HepG2 (cell line): ENCODE results near the gene APC2. TPM values are rescaled to one million over a fixed set of nuclear protein-coding genes. Genes with fewer than 3 reads are reported as not detected.
A peak's percentile ranks its signal among the peaks of the same experiment; 100 is the strongest.

Experiments
- CEBPG ChIP-seq: IDR thresholded peaks from 2 replicates; pipeline ENCODE4 v1.6.1; 2016
- CENPX ChIP-seq: sonication (generic); formaldehyde crosslinking; IDR thresholded peaks from 2 replicates; pipeline ENCODE4 v1.9.0; 2021; ENCODE audit warnings: mild to moderate bottlenecking, missing genetic modification reagents, moderate library complexity
- DPF2 ChIP-seq: sonication (generic); formaldehyde crosslinking; IDR thresholded peaks from 2 replicates; pipeline ENCODE4 v1.4.0; 2020; ENCODE audit warnings: mild to moderate bottlenecking, low read depth, missing genetic modification reagents, borderline replicate concordance
- GATAD1 ChIP-seq: IDR thresholded peaks from 2 replicates; pipeline ENCODE4 v1.6.1; 2016; ENCODE audit warnings: missing genetic modification reagents, missing compliant biosample characterization
- HDAC2 ChIP-seq: sonication (generic); formaldehyde crosslinking; IDR thresholded peaks from 2 replicates; pipeline ENCODE4 v1.4.0; 2020; ENCODE audit warnings: missing genetic modification reagents
- JUN ChIP-seq: sonication (generic); formaldehyde crosslinking; IDR thresholded peaks from 2 replicates; pipeline ENCODE4 v1.4.0; 2020; ENCODE audit warnings: mild to moderate bottlenecking, missing genetic modification reagents
- MBD4 ChIP-seq: IDR thresholded peaks from 2 replicates; pipeline ENCODE4 v1.6.1; 2012; ENCODE audit warnings: low read length, inconsistent platforms, borderline replicate concordance
- NCOA1 ChIP-seq: sonication (generic); formaldehyde crosslinking; IDR thresholded peaks from 2 replicates; pipeline ENCODE4 v1.9.0; 2021; ENCODE audit warnings: missing genetic modification reagents
- RFXANK ChIP-seq: IDR thresholded peaks from 2 replicates; pipeline ENCODE4 v1.6.1; 2016
- SMAD9 ChIP-seq: sonication (generic); formaldehyde crosslinking; IDR thresholded peaks from 2 replicates; pipeline ENCODE4 v1.5.1; 2020; ENCODE audit warnings: mild to moderate bottlenecking, missing genetic modification reagents
- THAP11 ChIP-seq: IDR thresholded peaks from 2 replicates; pipeline ENCODE4 v1.6.1; 2016; ENCODE audit warnings: missing biosample characterization, missing genetic modification reagents
- ZNF841 ChIP-seq: sonication (generic); formaldehyde crosslinking; IDR thresholded peaks from 2 replicates; pipeline ENCODE4 v1.8.1; 2023; ENCODE audit warnings: missing genetic modification reagents, borderline replicate concordance
- polyA plus RNA-seq, 8 experiments: library from polyadenylated mRNA; depleted of rRNA in 3 of 8; stranded (reverse) in 7 of 8; unstranded in 1 of 8; fragments of >200 nt; fragmentation: Illumina TruSeq in 4 of 8; extraction: Trizol in 4 of 8; gene quantifications; 2 replicates each; pipeline versions ENCODE4 v1.2.1 to v1.2.3, GENCODE V29; 2011 to 2016; ENCODE audit warnings: low read depth in 4 of 8, missing spikeins in 1 of 8, mixed read lengths in 1 of 8; ENCODE audit not compliant: insufficient read depth in 1 of 8
- total RNA-seq, 5 experiments: library from RNA; depleted of rRNA; stranded (reverse); fragments of >200 nt; fragmentation: Illumina TruSeq; extraction: Trizol; gene quantifications; 2 replicates each; pipeline ENCODE4 v1.2.3, GENCODE V29; 2016; ENCODE audit warnings: low read depth in 1 of 5
- TF ChIP-seq, protein P1 (sequence below): IDR thresholded peaks from 2 replicates; pipeline ENCODE4 v1.6.1; 2012; ENCODE audit warnings: low read length, improper control_type of control experiment
- TF ChIP-seq, protein P2 (sequence below): sonication (generic); formaldehyde crosslinking; IDR thresholded peaks from 2 replicates; pipeline ENCODE4 v1.4.0; 2020; ENCODE audit warnings: mild to moderate bottlenecking, missing genetic modification reagents
- TF ChIP-seq, protein P3 (sequence below): sonication (generic); formaldehyde crosslinking; IDR thresholded peaks from 2 replicates; pipeline ENCODE4 v1.5.1; 2020; ENCODE audit warnings: mild to moderate bottlenecking, missing genetic modification reagents, moderate library complexity
- TF ChIP-seq, protein P4 (sequence below): sonication (generic); formaldehyde crosslinking; IDR thresholded peaks from 2 replicates; pipeline ENCODE4 v1.4.0; 2020; ENCODE audit warnings: missing genetic modification reagents, borderline replicate concordance

The APC2 gene
- total and polyA plus RNA-seq, 2 of the 13 experiments (the other 11 are each of a cell fraction or from before 2014, with no cell fraction given) = 0.08 to 0.22 TPM

DNA sequence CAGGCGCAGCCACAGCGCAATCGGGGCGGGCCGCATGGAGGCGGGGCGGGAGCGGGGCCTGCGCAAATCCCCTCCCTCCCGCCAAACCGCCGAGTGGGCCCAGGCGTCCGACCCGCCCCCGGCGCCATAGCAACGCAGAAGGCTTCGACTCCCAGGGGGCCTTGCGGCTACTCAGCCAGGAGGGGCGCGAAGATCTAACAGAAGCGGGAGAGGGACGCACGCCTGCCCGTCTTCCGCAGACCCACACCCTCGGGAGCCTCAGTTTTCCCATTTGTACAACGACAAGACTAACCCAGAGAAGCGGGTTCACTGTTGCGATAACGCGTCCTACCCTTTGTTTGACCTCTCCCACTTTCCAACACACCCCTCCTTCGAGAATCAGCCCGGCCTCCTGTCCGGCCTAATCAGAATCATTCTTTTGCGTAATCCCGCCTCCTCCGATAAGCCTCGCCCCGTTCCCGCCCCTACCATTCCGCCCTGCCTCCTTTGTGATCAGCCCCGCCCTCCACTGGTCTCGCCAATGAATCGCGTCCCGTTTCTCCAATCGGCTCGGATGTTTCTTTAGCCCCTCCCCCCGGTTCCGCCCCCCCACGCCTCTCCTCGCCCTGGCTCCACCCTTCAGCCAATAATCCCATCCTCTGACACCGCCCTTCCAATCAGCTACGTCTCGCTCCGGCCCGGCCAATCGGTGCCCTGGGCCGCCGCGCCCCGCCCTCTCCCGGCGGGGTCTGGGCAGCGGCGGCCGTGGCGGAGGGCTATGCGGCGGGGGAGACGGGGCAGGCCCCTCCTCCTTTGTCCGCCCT, 40.6 kb downstream of the APC2 start, which contains the start of gene PCSK4 (continued):
- TF ChIP-seq, protein P1, sequence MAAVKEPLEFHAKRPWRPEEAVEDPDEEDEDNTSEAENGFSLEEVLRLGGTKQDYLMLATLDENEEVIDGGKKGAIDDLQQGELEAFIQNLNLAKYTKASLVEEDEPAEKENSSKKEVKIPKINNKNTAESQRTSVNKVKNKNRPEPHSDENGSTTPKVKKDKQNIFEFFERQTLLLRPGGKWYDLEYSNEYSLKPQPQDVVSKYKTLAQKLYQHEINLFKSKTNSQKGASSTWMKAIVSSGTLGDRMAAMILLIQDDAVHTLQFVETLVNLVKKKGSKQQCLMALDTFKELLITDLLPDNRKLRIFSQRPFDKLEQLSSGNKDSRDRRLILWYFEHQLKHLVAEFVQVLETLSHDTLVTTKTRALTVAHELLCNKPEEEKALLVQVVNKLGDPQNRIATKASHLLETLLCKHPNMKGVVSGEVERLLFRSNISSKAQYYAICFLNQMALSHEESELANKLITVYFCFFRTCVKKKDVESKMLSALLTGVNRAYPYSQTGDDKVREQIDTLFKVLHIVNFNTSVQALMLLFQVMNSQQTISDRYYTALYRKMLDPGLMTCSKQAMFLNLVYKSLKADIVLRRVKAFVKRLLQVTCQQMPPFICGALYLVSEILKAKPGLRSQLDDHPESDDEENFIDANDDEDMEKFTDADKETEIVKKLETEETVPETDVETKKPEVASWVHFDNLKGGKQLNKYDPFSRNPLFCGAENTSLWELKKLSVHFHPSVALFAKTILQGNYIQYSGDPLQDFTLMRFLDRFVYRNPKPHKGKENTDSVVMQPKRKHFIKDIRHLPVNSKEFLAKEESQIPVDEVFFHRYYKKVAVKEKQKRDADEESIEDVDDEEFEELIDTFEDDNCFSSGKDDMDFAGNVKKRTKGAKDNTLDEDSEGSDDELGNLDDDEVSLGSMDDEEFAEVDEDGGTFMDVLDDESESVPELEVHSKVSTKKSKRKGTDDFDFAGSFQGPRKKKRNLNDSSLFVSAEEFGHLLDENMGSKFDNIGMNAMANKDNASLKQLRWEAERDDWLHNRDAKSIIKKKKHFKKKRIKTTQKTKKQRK = no peak
- no peak for TF ChIP-seq NCOA1 (CRISPR knock-in tag)
- TF ChIP-seq CEBPG (CRISPR knock-in tag) = peak; percentile 83
- TF ChIP-seq, protein P2, sequence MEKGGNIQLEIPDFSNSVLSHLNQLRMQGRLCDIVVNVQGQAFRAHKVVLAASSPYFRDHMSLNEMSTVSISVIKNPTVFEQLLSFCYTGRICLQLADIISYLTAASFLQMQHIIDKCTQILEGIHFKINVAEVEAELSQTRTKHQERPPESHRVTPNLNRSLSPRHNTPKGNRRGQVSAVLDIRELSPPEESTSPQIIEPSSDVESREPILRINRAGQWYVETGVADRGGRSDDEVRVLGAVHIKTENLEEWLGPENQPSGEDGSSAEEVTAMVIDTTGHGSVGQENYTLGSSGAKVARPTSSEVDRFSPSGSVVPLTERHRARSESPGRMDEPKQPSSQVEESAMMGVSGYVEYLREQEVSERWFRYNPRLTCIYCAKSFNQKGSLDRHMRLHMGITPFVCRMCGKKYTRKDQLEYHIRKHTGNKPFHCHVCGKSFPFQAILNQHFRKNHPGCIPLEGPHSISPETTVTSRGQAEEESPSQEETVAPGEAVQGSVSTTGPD = no peak
- no peak for TF ChIP-seq CENPX (CRISPR knock-in tag)
- no peak for TF ChIP-seq RFXANK (CRISPR knock-in tag)
- TF ChIP-seq, protein P3, sequence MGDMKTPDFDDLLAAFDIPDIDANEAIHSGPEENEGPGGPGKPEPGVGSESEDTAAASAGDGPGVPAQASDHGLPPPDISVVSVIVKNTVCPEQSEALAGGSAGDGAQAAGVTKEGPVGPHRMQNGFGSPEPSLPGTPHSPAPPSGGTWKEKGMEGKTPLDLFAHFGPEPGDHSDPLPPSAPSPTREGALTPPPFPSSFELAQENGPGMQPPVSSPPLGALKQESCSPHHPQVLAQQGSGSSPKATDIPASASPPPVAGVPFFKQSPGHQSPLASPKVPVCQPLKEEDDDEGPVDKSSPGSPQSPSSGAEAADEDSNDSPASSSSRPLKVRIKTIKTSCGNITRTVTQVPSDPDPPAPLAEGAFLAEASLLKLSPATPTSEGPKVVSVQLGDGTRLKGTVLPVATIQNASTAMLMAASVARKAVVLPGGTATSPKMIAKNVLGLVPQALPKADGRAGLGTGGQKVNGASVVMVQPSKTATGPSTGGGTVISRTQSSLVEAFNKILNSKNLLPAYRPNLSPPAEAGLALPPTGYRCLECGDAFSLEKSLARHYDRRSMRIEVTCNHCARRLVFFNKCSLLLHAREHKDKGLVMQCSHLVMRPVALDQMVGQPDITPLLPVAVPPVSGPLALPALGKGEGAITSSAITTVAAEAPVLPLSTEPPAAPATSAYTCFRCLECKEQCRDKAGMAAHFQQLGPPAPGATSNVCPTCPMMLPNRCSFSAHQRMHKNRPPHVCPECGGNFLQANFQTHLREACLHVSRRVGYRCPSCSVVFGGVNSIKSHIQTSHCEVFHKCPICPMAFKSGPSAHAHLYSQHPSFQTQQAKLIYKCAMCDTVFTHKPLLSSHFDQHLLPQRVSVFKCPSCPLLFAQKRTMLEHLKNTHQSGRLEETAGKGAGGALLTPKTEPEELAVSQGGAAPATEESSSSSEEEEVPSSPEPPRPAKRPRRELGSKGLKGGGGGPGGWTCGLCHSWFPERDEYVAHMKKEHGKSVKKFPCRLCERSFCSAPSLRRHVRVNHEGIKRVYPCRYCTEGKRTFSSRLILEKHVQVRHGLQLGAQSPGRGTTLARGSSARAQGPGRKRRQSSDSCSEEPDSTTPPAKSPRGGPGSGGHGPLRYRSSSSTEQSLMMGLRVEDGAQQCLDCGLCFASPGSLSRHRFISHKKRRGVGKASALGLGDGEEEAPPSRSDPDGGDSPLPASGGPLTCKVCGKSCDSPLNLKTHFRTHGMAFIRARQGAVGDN (CRISPR knock-in tag) = peak; percentile 55
- no peak for TF ChIP-seq JUN (CRISPR knock-in tag)
- TF ChIP-seq SMAD9 (CRISPR knock-in tag) = no peak
- no peak for TF ChIP-seq DPF2 (CRISPR knock-in tag)
- peak; percentile 55 for TF ChIP-seq THAP11 (CRISPR knock-in tag)
- no peak for TF ChIP-seq ZNF841 (CRISPR knock-in tag)
- TF ChIP-seq HDAC2 (CRISPR knock-in tag) = peak; percentile 54; the same call in 1 of the 2 replicates
- peak; percentile 37; the same call in 1 of the 2 replicates for TF ChIP-seq GATAD1 (CRISPR knock-in tag)
- TF ChIP-seq, protein P4, sequence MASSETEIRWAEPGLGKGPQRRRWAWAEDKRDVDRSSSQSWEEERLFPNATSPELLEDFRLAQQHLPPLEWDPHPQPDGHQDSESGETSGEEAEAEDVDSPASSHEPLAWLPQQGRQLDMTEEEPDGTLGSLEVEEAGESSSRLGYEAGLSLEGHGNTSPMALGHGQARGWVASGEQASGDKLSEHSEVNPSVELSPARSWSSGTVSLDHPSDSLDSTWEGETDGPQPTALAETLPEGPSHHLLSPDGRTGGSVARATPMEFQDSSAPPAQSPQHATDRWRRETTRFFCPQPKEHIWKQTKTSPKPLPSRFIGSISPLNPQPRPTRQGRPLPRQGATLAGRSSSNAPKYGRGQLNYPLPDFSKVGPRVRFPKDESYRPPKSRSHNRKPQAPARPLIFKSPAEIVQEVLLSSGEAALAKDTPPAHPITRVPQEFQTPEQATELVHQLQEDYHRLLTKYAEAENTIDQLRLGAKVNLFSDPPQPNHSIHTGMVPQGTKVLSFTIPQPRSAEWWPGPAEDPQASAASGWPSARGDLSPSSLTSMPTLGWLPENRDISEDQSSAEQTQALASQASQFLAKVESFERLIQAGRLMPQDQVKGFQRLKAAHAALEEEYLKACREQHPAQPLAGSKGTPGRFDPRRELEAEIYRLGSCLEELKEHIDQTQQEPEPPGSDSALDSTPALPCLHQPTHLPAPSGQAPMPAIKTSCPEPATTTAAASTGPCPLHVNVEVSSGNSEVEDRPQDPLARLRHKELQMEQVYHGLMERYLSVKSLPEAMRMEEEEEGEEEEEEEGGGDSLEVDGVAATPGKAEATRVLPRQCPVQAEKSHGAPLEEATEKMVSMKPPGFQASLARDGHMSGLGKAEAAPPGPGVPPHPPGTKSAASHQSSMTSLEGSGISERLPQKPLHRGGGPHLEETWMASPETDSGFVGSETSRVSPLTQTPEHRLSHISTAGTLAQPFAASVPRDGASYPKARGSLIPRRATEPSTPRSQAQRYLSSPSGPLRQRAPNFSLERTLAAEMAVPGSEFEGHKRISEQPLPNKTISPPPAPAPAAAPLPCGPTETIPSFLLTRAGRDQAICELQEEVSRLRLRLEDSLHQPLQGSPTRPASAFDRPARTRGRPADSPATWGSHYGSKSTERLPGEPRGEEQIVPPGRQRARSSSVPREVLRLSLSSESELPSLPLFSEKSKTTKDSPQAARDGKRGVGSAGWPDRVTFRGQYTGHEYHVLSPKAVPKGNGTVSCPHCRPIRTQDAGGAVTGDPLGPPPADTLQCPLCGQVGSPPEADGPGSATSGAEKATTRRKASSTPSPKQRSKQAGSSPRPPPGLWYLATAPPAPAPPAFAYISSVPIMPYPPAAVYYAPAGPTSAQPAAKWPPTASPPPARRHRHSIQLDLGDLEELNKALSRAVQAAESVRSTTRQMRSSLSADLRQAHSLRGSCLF (CRISPR knock-in tag) = no peak
- no peak for TF ChIP-seq MBD4
